Common myeloid progenitor, CD34-positive (primary cell): ENCODE results near the gene NAPSA.

Source experiments
- CTCF ChIA-PET: fragments of 350-600 bp; sonication (Branson Sonifier 250); formaldehyde crosslinking; loops from one replicate; lab custom pipeline; 2021; ENCODE audit warnings: antibody characterized with exemption; lab: Charles Lee
- POLR2A ChIA-PET: fragments of 350-600 bp; sonication (Branson Sonifier 250); formaldehyde crosslinking; loops from one replicate; lab custom pipeline; 2021; ENCODE audit warnings: antibody characterized with exemption; lab: Charles Lee
- DNase-seq, 3 donors: peaks; one replicate each; pipeline versions ENCODE4 v3.0.0 to v3.0.0-alpha.2; 2013
- H3K27ac ChIP-seq, 2 experiments: 1 replicate in 1 of 2; 2 replicates in 1 of 2; pipeline ENCODE4 v1.7.0; 2013; ENCODE audit warnings: inconsistent platforms in 2 of 2, low read length in 2 of 2, mild to moderate bottlenecking in 2 of 2, low read depth in 1 of 2, moderate library complexity in 1 of 2; ENCODE audit not compliant: severe bottlenecking in 2 of 2, insufficient read depth in 1 of 2, poor library complexity in 1 of 2
- H3K27me3 ChIP-seq, 5 experiments: replicated peaks in 2 of 5; 1 replicate in 3 of 5; 2 replicates in 2 of 5; pipeline versions ENCODE4 v1.6.1 to v1.7.0; 2013; ENCODE audit warnings: low read length in 4 of 5, mild to moderate bottlenecking in 2 of 5, moderate library complexity in 2 of 5, inconsistent platforms in 1 of 5; ENCODE audit not compliant: insufficient read depth in 5 of 5, control insufficient read depth in 4 of 5
- H3K36me3 ChIP-seq, 4 experiments: 1 replicate in 2 of 4; 2 replicates in 2 of 4; pipeline versions ENCODE4 v1.6.1 to v1.7.0; 2013; ENCODE audit warnings: low read length in 3 of 4, control low read depth in 1 of 4, mild to moderate bottlenecking in 1 of 4; ENCODE audit not compliant: control insufficient read depth in 4 of 4, insufficient read depth in 4 of 4
- H3K4me1 ChIP-seq, 4 experiments: 1 replicate in 3 of 4; 2 replicates in 1 of 4; pipeline versions ENCODE4 v1.6.1 to v1.7.1; 2013; ENCODE audit warnings: low read length in 3 of 4, mild to moderate bottlenecking in 3 of 4, control low read depth in 1 of 4, inconsistent platforms in 1 of 4, moderate library complexity in 1 of 4; ENCODE audit not compliant: control insufficient read depth in 4 of 4, insufficient read depth in 4 of 4; ENCODE audit errors: control extremely low read depth in 1 of 4
- H3K4me3 ChIP-seq, 7 experiments: 1 replicate in 4 of 7; 2 replicates in 3 of 7; pipeline versions ENCODE4 v1.5.1 to v1.7.0; 2013; ENCODE audit warnings: mild to moderate bottlenecking in 7 of 7, low read length in 6 of 7, moderate library complexity in 6 of 7, inconsistent platforms in 2 of 7, low read depth in 2 of 7, control low read depth in 1 of 7; ENCODE audit not compliant: insufficient read depth in 4 of 7, control insufficient read depth in 1 of 7; ENCODE audit errors: extremely low read depth in 1 of 7
- H3K9me3 ChIP-seq, 5 experiments: 1 replicate in 4 of 5; 2 replicates in 1 of 5; pipeline versions ENCODE4 v1.6.1 to v1.7.1; 2013; ENCODE audit warnings: low read length in 4 of 5, mild to moderate bottlenecking in 2 of 5, inconsistent platforms in 1 of 5, low read depth in 1 of 5, moderate library complexity in 1 of 5; ENCODE audit not compliant: control insufficient read depth in 4 of 5, insufficient read depth in 2 of 5; ENCODE audit errors: control extremely low read depth in 1 of 5
- WGBS: methylation state at CpG from one replicate; pipeline ENCODE4 v1.1.5; 2013; ENCODE audit not compliant: insufficient coverage; 5-methylcytosine and 5-hydroxymethylcytosine counted together

Gene NAPSA

DNA sequence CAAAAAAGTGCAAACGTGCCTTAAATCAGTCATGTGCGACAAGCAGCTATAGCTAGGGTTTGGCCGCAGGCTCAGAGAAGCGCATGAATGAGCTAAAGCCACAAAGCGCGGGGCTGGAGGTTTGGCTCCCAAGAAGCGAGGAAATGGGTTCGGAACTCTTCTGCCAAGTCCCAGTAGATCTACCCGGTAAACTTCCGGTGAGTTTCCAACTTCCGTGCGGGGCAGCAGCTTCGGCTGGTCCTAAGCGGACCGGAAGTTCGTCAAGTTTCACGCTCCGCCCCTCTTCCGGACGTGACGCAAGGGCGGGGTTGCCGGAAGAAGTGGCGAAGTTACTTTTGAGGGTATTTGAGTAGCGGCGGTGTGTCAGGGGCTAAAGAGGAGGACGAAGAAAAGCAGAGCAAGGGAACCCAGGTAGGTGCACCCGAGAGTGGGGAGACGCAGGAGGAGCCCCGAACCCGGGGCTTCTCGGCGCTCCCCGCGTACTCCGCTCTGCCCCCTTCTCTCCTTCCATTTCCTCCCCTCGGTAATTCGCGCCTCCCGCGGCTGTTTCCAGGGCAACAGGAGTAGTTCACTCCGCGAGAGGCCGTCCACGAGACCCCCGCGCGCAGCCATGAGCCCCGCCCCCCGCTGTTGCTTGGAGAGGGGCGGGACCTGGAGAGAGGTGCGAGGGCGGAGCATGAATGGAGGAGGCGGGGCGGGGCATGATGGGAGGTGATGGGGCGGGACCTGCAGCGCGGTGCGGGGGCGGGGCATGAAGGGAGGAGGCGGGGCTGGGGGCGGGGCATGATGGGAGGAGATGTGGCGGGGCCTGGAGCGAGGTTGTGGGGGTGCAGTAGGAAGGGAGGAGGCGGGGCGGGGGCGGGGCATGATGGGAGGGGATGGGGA, 11.0 kb upstream of the NAPSA start, which contains the start of gene NR1H2:
NR1H2 (plus strand) TSS at position 292 of the 885 bp plus-strand sequence. CDS start 1,149 bp downstream, outside the sequence.
- H3K4me3 ChIP-seq: peak within 1 kb of the TSS; percentile 64 to 96 (median 91)
- ChIA-PET CTCF (interaction anchor here (1.0 to 1.9 kb wide), 2 partner anchors 10 to 16 kb away, joined by 3 to 5 read pairs; no protein-coding TSS in a partner anchor), POLR2A (interaction anchor here (0.5 to 1.1 kb wide), 6 partner anchors 11 to 398 kb away, joined by 3 read pairs; partner anchors contain the start of gene KCNC3)
- H3K36me3 ChIP-seq: peaks cover 10 to 41% (median 34%) of the 10 kb centered on the region in 4 experiments
- peak; percentile 96 to 98 (median 97) for DNase-seq
- peaks cover 2 to 13% (median 7%) of the 10 kb centered on the region in 4 experiments for H3K4me1 ChIP-seq
- H3K27ac ChIP-seq: peak within 1 kb of the TSS; percentile 100
- no peaks in the 10 kb centered on the region for H3K9me3 ChIP-seq
- under 1% methylated on average over 38 of the region's 67 CpGs for WGBS
- no peaks in the 10 kb centered on the region for H3K27me3 ChIP-seq

DNA sequence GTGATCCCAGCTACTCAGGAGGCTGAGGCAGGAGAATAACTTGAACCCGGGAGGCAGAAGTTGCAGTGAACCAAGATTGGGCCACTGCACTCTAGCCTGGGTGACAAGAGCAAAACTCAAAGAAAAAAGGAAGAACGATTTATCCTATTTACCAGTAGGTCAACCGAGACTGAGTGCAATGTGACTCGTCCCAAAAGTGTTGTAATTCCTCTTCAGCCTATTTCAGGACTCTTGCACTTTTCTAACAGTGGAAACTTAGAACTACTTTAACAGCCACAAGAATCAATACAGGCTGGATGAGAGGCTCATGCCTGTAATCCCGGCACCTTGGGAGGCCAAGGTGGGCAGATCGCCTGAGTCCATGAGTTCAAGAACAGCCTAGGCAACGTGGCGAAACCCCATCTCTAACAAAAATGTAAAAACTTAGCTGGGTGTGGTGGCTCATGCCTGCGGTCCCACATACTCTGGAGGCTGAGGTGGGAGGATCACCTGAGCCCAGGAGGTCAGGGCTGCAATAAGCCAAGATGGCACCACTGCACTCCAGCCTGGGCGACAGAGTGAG, 6.6 kb upstream of the NAPSA start:
- Histone ChIP-seq H3K27ac (no peak overlapping the region), H3K9me3 (no peaks in the 10 kb centered on the region), H3K4me3 (no peak overlapping the region), H3K27me3 (no peaks in the 10 kb centered on the region), H3K4me1 (peaks cover 2 to 18% (median 14%) of the 10 kb centered on the region in 4 experiments), H3K36me3 (no peaks in the 10 kb centered on the region)
- WGBS: 81% methylated on average over 5 of the region's 10 CpGs
- CTCF ChIA-PET: no interaction called here
- POLR2A ChIA-PET: no interaction called here
- no peak for DNase-seq

DNA sequence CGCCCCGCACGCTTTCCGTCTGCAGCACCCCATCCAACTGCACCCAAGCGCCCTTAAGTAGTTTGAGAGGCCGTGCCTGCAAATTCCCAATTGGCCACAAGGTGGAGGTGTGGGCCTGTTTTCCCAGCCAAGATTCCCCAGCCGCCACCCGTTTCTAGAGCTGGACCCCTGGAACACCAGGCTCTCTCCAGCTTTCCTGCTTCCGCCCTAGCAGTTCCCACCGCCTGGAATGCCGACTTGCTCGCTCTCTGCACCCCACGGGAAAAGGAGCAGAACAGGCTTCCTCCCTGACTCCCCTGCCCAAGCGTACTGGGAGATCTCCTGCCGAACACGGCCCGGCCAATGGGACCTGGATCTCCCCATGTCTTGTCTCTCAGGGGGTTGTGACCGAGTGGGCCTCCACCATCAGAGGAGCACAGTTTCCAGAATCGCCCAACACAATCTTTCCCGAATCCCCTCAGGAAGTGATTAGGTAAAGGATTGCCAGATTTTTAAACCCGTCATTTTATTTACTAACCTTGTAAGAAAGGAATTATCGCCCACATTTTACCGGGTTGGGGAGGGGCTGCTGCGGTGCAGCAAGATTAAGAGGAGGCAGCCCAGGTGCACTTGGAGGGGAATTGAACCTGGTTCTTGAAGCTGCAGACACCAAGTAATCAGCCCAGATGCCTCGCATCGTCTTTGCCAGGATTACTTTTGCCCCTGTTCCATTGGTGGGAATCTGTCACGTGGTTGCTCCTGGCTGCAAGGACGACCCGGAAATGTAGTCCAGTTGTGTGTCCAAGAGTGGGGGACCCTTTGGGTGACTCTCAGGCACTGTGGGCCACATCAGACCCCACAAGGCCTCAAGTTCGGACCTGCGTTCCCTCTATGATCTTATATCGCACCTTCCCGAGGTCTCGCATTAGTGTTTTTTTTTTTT, 3.5 kb upstream of the NAPSA start:
- Histone ChIP-seq H3K9me3 (no peaks in the 10 kb centered on the region), H3K27me3 (no peaks in the 10 kb centered on the region), H3K4me3 (peak overlapping the region; percentile 48 to 99 (median 81)), H3K36me3 (no peaks in the 10 kb centered on the region), H3K27ac (peak overlapping the region; percentile 8 to 68), H3K4me1 (peaks cover 0 to 14% (median 9%) of the 10 kb centered on the region in 4 experiments)
- DNase-seq: peak; percentile 85 to 88 (median 86)
- 0% methylated on average over 15 of the region's 34 CpGs for WGBS
- POLR2A ChIA-PET: no interaction called here
- CTCF ChIA-PET: interaction anchor here (0.9 to 3.9 kb wide), 9 partner anchors 11 to 187 kb away, joined by 3 to 25 read pairs (median 4); no protein-coding TSS in a partner anchor

DNA sequence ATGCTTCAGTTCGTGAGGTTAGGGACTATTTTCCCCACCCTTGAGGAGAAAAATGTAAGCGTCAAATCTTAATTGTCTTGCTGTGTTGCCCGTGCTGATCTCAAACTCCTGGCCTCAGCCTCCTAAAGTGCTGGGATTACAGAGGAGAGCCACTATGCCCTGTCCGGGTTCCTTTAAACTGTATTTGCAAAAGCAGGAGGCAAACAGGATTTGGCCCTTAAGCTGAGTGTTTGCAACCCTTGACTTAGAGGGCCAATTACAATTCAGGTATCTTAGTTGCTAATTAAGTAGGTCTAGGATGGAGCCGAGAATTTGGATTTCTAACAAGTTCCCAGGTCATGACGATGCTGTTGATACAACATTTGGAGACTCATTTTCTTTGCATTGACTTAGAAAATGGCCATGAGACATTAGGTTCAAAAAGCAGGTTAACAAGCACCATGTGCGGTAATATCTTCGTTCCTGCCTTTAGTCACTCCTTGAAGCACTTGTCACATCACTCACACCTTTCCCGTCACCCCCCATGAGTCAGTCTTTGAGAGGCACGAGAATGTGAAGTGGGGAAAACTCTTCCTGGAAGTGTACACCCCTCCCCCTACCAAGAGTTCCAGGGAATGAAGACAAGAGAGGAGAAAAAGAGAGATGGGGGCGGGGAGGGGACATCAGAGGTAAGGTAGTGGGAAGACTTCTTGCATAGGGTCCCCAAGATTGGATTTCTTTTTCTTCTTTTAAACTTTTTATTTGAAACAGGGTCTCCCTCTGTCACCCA, 2.6 kb downstream of the NAPSA start:
- peaks cover 0 to 2% (median 0%) of the 10 kb centered on the region in 5 experiments for H3K27me3 ChIP-seq
- WGBS: 98% methylated on average over 8 of the region's 11 CpGs
- H3K4me1 ChIP-seq: peaks cover 0 to 8% (median 4%) of the 10 kb centered on the region in 4 experiments
- no peaks in the 10 kb centered on the region for H3K9me3 ChIP-seq
- ChIA-PET POLR2A (no interaction called here), CTCF (interaction anchor here (4.4 kb wide), 1 partner anchor 98 kb away, joined by 17 read pairs; no protein-coding TSS in a partner anchor)
- DNase-seq: no peak
- no peak overlapping the region for H3K4me3 ChIP-seq
- no peaks in the 10 kb centered on the region for H3K36me3 ChIP-seq
- no peak overlapping the region for H3K27ac ChIP-seq

DNA sequence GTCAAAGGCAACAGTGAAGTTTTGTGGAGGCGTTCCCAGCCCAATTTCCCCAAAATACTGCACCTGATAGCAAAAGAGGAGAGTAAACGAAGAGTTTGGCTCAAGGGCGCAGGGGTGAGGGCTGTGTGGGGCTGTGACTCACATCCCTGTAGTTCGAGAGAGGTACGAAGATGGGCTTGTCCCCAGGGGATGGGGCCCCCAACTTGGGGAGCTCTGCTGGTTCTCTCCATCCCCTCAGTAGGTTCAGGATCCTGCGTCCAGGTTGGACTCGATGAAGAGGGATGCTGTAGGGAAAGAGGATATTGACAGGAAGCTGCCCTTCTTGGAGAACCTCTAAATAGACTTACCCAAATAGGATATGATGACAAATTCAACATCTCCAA, 3.4 kb downstream of the NAPSA start:
- peaks cover 0 to 4% (median 0%) of the 10 kb centered on the region in 5 experiments for H3K27me3 ChIP-seq
- no peak overlapping the region for H3K27ac ChIP-seq
- H3K36me3 ChIP-seq: no peaks in the 10 kb centered on the region
- H3K4me1 ChIP-seq: peaks cover 0 to 11% (median 7%) of the 10 kb centered on the region in 4 experiments
- no peak overlapping the region for H3K4me3 ChIP-seq
- 98% methylated on average over 5 of the region's 7 CpGs for WGBS
- no peak for DNase-seq
- ChIA-PET POLR2A (no interaction called here), CTCF (interaction anchor here (4.4 kb wide), 1 partner anchor 99 kb away, joined by 17 read pairs; no protein-coding TSS in a partner anchor)
- H3K9me3 ChIP-seq: no peaks in the 10 kb centered on the region
